Measurements from ENCODE around the gene INPP5A.

Gene INPP5A

GRCh38 chr10:132708936-132709335 lies 171.3 kb downstream of the INPP5A start:
- no peak for DNase-seq (ENCODE audit: low read depth)

DNA sequence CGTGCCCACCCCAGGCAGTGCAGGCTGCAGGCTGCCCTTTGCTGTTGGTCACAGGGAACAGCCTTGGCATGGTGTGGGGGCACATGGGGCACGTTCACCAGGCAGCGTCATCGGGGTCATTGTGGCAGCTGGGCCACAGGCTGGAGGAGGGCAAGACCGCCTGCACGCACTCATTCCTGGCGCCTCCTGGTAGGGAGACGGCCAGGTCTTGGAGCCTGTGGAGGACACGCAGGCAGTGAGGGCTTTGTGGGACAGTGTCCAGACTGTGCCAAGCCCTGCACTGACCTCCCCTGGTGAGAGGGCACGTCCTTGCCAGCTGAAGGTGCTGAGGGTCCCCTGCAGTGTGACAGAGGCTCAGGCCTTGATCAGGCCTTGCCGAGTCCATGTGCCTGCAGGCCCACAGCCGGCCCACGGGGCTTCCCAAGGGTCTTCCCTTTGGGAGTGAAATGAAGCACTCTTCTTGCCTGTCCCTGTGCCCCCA lies 171.9 kb downstream of the INPP5A start:
- DNase-seq (ENCODE audit: low read depth) = no peak

- no peak for DNase-seq (ENCODE audit: low read depth)
Measured at GRCh38 chr10:132710036-132710686, 172.6 kb downstream of the INPP5A start.

DNA sequence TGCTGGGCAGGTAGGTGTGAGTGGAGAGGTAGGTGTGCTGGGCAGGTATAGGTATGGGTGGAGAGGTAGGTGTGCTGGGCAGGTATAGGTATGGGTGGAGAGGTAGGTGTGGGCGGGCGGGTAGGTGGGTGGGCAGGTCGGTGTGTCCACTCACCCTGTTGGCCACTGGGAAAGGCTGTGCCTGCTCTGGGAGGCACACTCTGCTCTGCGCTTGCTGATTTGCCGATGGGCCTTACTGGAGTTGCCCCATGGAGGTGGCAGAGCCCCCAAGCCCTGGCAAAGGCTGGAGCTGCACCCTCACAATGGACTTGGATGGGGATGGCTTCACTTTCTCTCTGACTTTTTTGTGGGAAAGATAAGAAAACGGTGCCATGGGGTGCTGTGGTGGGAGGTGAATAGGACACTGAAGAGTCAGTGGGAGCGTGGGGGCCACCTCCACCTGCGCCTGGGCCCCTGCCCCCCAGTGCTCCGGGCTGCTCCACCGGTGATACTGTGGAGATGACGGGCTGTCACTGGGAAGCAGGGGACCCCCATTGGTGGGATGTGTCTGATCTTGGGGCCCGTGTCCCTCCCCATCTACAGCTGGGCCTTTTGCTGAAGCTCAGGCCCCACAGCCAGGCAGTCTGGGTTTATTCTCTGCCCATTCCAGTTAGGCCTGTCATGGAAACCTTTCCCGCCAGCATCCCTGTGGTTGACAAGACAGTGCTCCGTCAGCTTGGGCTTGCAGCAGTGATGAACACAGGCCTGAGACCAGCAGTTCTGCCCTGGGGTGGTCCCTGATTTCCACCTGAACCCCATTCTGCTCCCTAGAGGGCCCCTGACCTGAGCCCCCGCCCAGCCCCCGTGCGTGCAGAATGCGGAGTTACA lies 173.4 kb downstream of the INPP5A start:
- DNase-seq (ENCODE audit: low read depth) = no peak

GRCh38 chr10:132711613-132712121 lies 174.1 kb downstream of the INPP5A start:
- DNase-seq (ENCODE audit: low read depth) = no peak

DNA sequence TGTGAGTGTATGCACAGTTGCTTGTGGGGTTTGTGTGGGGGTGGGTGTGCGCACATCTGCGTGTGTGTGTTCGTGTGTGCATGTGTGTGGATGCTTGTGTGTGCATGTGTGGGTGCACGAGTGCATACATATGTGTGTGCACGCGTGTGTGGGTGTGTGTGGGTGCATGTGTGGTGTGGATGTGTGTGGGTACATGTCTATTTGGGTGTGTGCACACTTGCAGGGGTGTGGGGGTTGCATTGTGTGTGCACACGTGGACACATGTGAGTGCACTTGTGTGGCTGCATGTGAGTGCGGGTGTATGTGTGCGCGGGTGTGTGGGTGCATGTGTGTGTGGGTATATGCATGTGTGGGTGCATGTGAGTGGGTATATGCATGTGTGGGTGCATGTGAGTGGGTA lies 174.7 kb downstream of the INPP5A start:
- DNase-seq (ENCODE audit: low read depth) = no peak

DNA sequence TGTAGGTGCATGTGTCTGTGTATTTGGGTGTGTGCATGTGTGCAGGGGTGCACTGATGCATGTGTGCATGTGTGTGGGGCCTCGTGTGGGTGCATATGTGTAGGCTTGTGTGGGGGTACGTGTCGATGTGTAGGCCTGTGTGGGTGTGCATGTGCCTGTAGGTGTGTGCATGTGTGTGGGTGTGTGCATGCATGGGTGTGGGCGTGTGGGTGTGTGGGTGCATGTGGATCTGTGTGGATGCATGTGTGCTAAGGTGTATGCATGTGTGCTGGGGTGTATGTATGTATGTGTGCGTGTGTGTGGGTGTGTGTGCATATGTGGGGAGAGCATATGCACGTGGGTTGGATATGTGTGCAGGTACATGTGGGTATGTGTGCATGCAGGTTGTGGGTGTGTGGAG lies 175.2 kb downstream of the INPP5A start:
- DNase-seq (ENCODE audit: low read depth) = no peak

DNA sequence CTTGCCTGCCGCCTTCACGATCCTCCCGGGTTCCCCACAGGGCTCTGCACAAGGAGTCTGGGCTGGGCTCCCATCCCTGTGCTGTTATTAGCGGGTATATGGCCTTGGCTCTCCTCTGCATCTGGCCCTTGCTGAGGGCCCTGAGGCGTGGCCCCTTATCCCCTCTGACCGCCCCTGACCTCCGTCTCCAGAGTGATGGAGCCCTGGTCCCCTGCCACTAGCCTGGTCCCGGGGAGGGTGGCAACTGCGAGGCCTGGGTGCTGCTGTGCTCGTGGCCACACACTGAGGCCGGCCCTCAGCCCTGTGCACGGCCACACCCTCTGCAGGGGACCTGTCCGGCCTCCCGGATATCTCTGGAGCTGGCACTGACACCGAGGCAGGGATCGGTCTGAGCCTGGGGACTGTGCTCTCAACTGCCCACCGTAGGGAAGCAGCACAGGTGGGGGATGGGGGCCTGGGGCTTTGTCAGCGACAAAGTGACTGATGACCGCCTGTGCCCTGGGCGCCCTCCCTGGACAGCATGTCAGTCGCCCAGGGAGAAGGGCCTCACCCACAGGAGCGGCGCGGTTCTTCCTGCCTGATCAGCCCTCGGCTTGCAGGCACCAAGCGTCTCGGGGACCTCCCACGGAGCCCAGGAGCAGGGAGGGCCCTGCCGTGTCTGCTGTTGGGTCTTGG lies 176.0 kb downstream of the INPP5A start:
- DNase-seq (ENCODE audit: low read depth) = no peak

- no peak for DNase-seq (ENCODE audit: low read depth)
Measured at GRCh38 chr10:132714096-132714985, 176.8 kb downstream of the INPP5A start.

DNA sequence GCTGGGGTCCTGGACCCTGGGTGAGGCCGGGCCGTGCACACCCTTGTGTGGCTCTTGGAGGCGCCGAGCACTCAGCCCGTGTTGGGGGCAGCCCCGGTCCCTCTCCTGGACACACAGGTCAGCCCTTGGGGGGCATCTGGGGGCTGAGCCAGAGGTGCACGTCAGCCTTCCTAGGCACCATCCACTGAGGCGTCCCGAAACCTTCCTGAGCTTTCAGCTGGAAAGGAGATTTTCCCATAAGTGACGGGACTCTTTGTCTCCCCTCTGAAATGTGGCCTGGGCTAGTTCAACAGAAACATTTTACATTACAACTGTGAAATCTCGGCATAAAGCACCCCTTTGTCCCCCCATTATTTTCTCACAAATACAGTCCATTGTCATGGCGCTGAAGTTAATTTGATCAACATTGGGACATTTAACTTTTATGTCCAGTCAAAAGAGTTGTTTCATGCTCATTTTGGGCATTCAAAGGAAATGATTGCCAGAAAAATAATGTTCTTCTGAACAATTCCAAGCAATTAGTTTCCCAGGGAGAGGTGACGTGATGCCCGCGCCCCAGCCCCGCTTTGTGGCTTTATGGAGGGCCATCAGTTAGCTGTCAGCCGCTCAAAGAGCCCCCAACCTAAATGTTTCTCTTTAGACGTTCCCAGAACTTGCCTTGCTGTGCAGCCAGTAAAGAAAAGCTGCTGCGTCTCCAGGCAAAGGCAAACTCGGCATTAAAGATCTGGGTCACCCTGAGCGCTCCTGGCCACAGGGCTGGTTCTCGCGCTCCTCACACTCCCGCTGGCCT lies 177.6 kb downstream of the INPP5A start:
- no peak for DNase-seq (ENCODE audit: low read depth)

- no peak for DNase-seq (ENCODE audit: low read depth)
Measured at GRCh38 chr10:132715776-132716680, 178.4 kb downstream of the INPP5A start.

GRCh38 chr10:132716691-132717490 lies 179.3 kb downstream of the INPP5A start:
- no peak for DNase-seq (ENCODE audit: low read depth)

- DNase-seq (ENCODE audit: low read depth) = no peak
Measured at GRCh38 chr10:132721725-132722124, 184.1 kb downstream of the INPP5A start.

DNA sequence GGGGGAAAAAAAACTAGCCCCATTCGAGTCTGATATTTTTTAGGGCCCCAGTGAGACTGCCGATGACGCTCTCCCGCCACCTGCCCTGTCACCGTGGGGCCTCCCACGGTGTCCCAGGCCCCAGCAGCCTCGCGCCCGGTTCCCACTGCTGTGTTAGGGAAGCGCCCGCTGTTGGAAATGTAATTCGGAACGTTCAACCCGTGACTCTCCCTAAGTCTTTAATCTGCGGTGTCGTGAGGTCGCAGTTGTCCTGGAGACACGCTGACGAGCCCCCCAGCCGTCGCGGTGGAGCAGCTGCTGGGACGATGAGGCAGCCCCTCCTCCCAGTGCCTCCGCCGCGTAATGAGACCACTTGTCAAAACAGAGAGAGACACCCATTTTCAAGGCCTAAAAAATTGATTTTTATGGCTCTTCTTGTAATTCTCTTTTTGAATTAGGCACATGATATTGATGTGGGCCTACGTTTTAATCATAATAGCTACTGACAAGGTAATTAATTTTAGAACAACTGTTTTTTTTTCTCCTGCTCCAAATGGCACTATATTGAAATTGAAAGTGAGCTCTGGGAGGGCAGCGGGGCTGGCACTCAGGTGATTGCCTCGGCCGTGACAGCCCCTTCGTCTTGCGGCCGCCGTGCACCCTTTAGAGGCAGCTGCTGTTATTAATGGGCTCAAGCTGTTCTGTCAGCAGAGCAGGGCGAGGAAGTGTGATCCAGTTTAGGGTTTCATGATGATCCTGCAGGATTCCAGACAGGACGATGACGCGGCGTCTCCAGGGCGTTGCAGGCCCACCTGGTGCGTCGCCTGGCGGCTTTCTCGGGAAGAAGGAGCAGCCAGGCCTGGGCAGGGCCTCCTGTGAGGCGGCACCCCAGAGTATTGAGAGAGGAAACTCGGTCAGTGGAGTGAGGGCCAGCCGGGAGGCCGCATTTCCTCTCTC lies 185.1 kb downstream of the INPP5A start:
- no peak for DNase-seq (ENCODE audit: low read depth)

- DNase-seq (ENCODE audit: low read depth) = no peak
Measured at GRCh38 chr10:132723330-132723970, 185.9 kb downstream of the INPP5A start.

DNA sequence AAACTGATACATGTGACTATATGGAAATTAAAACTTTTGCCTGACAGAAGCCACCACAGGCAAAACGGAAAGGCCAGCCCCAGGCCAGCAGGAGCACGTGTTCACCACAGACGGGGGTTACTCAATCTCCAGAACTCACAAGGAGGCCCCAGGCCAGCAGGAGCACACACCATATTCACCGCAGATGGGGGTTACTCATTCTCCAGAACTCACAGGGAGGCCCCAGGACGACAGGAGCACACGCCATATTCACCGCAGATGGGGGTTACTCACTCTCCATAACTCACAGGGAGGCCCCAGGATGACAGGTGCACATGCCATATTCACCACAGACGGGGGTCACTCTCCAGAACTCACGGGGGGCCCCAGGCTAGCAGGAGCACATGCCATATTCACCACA lies 186.9 kb downstream of the INPP5A start:
- DNase-seq (ENCODE audit: low read depth) = no peak

GRCh38 chr10:132725202-132725601 lies 187.6 kb downstream of the INPP5A start:
- DNase-seq (ENCODE audit: low read depth) = no peak
